Peyer's patch (tissue), 4 donors: ENCODE measurements around the gene KLC1.

Experiments
- CTCF ChIP-seq, 6 experiments: fragments of 450-650 bp in 4 of 6; fragments of 200-600 bp in 2 of 6; sonication (generic) in 1 of 6; IDR thresholded peaks; one replicate each; pipeline ENCODE4 v1.5.1; 2017 to 2019; ENCODE audit warnings: antibody characterized with exemption in 6 of 6, mild to moderate bottlenecking in 3 of 6, moderate library complexity in 1 of 6
- POLR2A ChIP-seq, 2 donors: fragments of 450-650 bp; IDR thresholded peaks; one replicate each; pipeline ENCODE4 v1.5.1; 2017; ENCODE audit warnings: antibody characterized with exemption in 2 of 2, mild to moderate bottlenecking in 2 of 2, moderate library complexity in 2 of 2

- TF ChIP-seq POLR2A (IDR thresholded peaks at IDR 0.05) (no peak), CTCF (IDR thresholded peaks at IDR 0.05) (no peak)
Observed at GRCh38 chr14:103684471-103684870, 55.5 kb downstream of the KLC1 start.
